ENCODE results near the gene TNNC2.

DNA sequence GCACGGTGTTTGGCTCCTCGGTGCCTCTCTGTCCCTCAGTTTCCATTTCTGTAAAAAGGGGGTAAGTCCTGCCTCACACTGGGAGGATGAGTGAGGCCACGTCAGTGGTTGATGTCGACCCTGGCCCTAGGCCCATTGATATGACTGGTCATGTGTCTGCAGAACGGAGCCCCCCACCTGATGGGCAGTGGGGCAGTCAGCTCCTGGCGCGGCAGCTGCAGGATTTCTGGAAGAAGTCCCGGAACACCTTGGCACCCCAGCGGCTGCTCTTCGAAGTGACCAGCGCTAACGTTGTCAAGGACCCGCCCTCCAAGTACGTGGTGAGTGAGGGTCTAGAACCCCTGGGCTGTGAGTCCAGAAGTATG is 7.7 kb upstream of the TNNC2 start:
- TF ChIP-seq, protein P1, sequence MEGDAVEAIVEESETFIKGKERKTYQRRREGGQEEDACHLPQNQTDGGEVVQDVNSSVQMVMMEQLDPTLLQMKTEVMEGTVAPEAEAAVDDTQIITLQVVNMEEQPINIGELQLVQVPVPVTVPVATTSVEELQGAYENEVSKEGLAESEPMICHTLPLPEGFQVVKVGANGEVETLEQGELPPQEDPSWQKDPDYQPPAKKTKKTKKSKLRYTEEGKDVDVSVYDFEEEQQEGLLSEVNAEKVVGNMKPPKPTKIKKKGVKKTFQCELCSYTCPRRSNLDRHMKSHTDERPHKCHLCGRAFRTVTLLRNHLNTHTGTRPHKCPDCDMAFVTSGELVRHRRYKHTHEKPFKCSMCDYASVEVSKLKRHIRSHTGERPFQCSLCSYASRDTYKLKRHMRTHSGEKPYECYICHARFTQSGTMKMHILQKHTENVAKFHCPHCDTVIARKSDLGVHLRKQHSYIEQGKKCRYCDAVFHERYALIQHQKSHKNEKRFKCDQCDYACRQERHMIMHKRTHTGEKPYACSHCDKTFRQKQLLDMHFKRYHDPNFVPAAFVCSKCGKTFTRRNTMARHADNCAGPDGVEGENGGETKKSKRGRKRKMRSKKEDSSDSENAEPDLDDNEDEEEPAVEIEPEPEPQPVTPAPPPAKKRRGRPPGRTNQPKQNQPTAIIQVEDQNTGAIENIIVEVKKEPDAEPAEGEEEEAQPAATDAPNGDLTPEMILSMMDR (IDR thresholded peaks at IDR 0.05 in 4 of 5, conservative IDR thresholded peaks at IDR 0.05 in 1 of 5), result no peak
- no peak for TF ChIP-seq POLR2A (IDR thresholded peaks at IDR 0.05)
